MM.1S (cell line): ENCODE data around the gene SMG6.

Experiments used
- CTCF ChIP-seq: fragments of 300-600 bp; sonication (generic); IDR thresholded peaks from 2 replicates; pipeline ENCODE4 v1.5.1; 2016; ENCODE audit warnings: antibody characterized with exemption, low read length, mixed read lengths
- EZH2 ChIP-seq: fragments of 300-600 bp; sonication (generic); optimal IDR thresholded peaks from 2 replicates; pipeline ENCODE3; 2017; ENCODE audit warnings: low read depth, mild to moderate bottlenecking, antibody characterized with exemption, low read length, mixed read lengths
- EZH2phosphoT487 ChIP-seq: fragments of 300-600 bp; sonication (generic); IDR thresholded peaks from 2 replicates; pipeline ENCODE4 v1.6.1; 2018; ENCODE audit warnings: antibody characterized with exemption, low read length

- TF ChIP-seq EZH2 (no peak), CTCF (no peak), EZH2phosphoT487 (no peak)
Observed at GRCh38 chr17:2081564-2081963, 222.0 kb downstream of the SMG6 start.
